ENCODE data around the gene MATCAP1.

The MATCAP1 gene

GRCh38 chr16:67201411-67202345 is 17.9 kb upstream of the MATCAP1 start:
- Histone ChIP-seq H3K79me1 (ENCODE audit: low read depth, low read length) (no peaks in the 10 kb centered on the region), H3K4me1 (ENCODE audit: control insufficient read depth in 2 of 2, insufficient read depth in 1 of 2, low read depth in 1 of 2, low read length in 2 of 2) (peaks cover 0 to 16% of the 10 kb centered on the region in 2 donors), H2AK5ac (ENCODE audit: low read depth, low read length) (no peak overlapping the region), H3K27ac (replicated peaks; ENCODE audit: low read length) (no peak overlapping the region), H2BK120ac (ENCODE audit: low read depth, low read length) (no peak overlapping the region), H3K18ac (ENCODE audit: low read length) (no peak overlapping the region), H2BK5ac (ENCODE audit: low read length) (no peak overlapping the region), H3K14ac (ENCODE audit: low read length) (peak overlapping the region; percentile 38), H3K4me3 (ENCODE audit: low read length in 2 of 2) (no peak overlapping the region), H2AFZ (ENCODE audit: low read length) (no peak overlapping the region), H4K91ac (ENCODE audit: low read depth, low read length, poor library complexity) (no peak overlapping the region), H3K9ac (ENCODE audit: low read depth, low read length, poor library complexity) (peak overlapping the region; percentile 30), H3K4ac (ENCODE audit: low read length) (no peak overlapping the region), H2BK12ac (ENCODE audit: low read length) (no peak overlapping the region), H2BK15ac (ENCODE audit: low read length) (no peak overlapping the region), H3K36me3 (replicated peaks in 1 of 2; ENCODE audit: control insufficient read depth in 2 of 2, insufficient read depth in 2 of 2, low read length in 2 of 2) (peaks cover 36 to 71% of the 10 kb centered on the region in 2 donors), H3K27me3 (ENCODE audit: control insufficient read depth in 3 of 3, insufficient read depth in 3 of 3, low read depth in 1 of 3, low read length in 3 of 3) (peaks cover 0 to 5% (median 0%) of the 10 kb centered on the region in 3 experiments), H3K4me2 (ENCODE audit: insufficient read depth, low read length, poor library complexity, severe bottlenecking) (no peak overlapping the region), H4K8ac (ENCODE audit: low read depth, low read length) (no peak overlapping the region), H3K9me3 (replicated peaks in 1 of 2; ENCODE audit: control insufficient read depth in 2 of 2, insufficient read depth in 1 of 2, low read depth in 1 of 2, low read length in 2 of 2) (no peaks in the 10 kb centered on the region), H3K23ac (ENCODE audit: low read depth, low read length, poor library complexity) (peak overlapping the region; percentile 43)
- WGBS, 2 donors (ENCODE audit: extremely low coverage in 2 of 2, insufficient read length in 2 of 2, insufficient replicate concordance in 1 of 2) = no CpG with 5 or more reads among the region's 40 CpGs
- no peak for DNase-seq (ENCODE audit: low spot score)

- Histone ChIP-seq H4K8ac (ENCODE audit: low read depth, low read length) (no peak overlapping the region), H2AK5ac (ENCODE audit: low read depth, low read length) (peak overlapping the region; percentile 81), H3K27me3 (ENCODE audit: control insufficient read depth in 3 of 3, insufficient read depth in 3 of 3, low read depth in 1 of 3, low read length in 3 of 3) (peaks cover 0 to 5% (median 0%) of the 10 kb centered on the region in 3 experiments), H2BK12ac (ENCODE audit: low read length) (peak overlapping the region; percentile 46), H3K79me1 (ENCODE audit: low read depth, low read length) (no peaks in the 10 kb centered on the region), H4K91ac (ENCODE audit: low read depth, low read length, poor library complexity) (no peak overlapping the region), H3K4ac (ENCODE audit: low read length) (no peak overlapping the region), H2BK15ac (ENCODE audit: low read length) (peak overlapping the region; percentile 67), H3K9ac (ENCODE audit: low read depth, low read length, poor library complexity) (peak overlapping the region; percentile 64), H3K23ac (ENCODE audit: low read depth, low read length, poor library complexity) (peak overlapping the region; percentile 80), H3K36me3 (replicated peaks in 1 of 2; ENCODE audit: control insufficient read depth in 2 of 2, insufficient read depth in 2 of 2, low read length in 2 of 2) (peaks cover 48 to 79% of the 10 kb centered on the region in 2 donors), H3K9me3 (replicated peaks in 1 of 2; ENCODE audit: control insufficient read depth in 2 of 2, insufficient read depth in 1 of 2, low read depth in 1 of 2, low read length in 2 of 2) (no peaks in the 10 kb centered on the region), H3K14ac (ENCODE audit: low read length) (no peak overlapping the region), H2AFZ (ENCODE audit: low read length) (no peak overlapping the region), H2BK120ac (ENCODE audit: low read depth, low read length) (no peak overlapping the region), H3K27ac (replicated peaks; ENCODE audit: low read length) (no peak overlapping the region), H3K18ac (ENCODE audit: low read length) (no peak overlapping the region), H3K4me2 (ENCODE audit: insufficient read depth, low read length, poor library complexity, severe bottlenecking) (no peak overlapping the region), H3K4me1 (ENCODE audit: control insufficient read depth in 2 of 2, insufficient read depth in 1 of 2, low read depth in 1 of 2, low read length in 2 of 2) (peaks cover 0 to 9% of the 10 kb centered on the region in 2 donors), H3K4me3 (ENCODE audit: low read length in 2 of 2) (no peak overlapping the region), H2BK5ac (ENCODE audit: low read length) (no peak overlapping the region)
- no peak for DNase-seq (ENCODE audit: low spot score)
- no CpG with 5 or more reads among the region's 8 CpGs for WGBS, 2 donors (ENCODE audit: extremely low coverage in 2 of 2, insufficient read length in 2 of 2, insufficient replicate concordance in 1 of 2)
Observed at GRCh38 chr16:67200491-67200890, 16.7 kb upstream of the MATCAP1 start.

DNA sequence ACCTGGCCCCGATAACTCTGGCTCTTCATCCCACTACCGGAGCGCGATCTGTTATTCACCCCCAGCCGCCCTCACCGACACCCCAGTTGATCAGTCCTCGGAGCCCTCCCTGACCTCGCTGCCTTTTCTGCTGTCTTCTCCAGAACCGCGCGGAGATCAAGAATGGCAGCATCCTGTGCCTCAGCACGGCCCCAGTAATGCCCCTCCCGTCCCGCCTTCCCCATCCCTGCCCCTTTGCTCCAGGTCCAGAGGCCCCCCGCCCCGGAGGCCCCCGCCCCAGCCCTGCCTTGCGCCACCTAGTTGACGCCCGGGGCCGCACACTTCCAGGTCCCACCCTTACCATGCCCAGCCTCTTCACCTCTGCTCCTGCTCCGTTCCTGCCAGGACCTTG is 16.0 kb upstream of the MATCAP1 start:
- Histone ChIP-seq H3K4ac (ENCODE audit: low read length) (no peak overlapping the region), H2BK120ac (ENCODE audit: low read depth, low read length) (no peak overlapping the region), H3K27me3 (ENCODE audit: control insufficient read depth in 3 of 3, insufficient read depth in 3 of 3, low read depth in 1 of 3, low read length in 3 of 3) (peaks cover 0 to 5% (median 0%) of the 10 kb centered on the region in 3 experiments), H2BK15ac (ENCODE audit: low read length) (peak overlapping the region; percentile 67), H3K9me3 (replicated peaks in 1 of 2; ENCODE audit: control insufficient read depth in 2 of 2, insufficient read depth in 1 of 2, low read depth in 1 of 2, low read length in 2 of 2) (no peaks in the 10 kb centered on the region), H2AFZ (ENCODE audit: low read length) (no peak overlapping the region), H2BK12ac (ENCODE audit: low read length) (no peak overlapping the region), H3K79me1 (ENCODE audit: low read depth, low read length) (no peaks in the 10 kb centered on the region), H3K36me3 (replicated peaks in 1 of 2; ENCODE audit: control insufficient read depth in 2 of 2, insufficient read depth in 2 of 2, low read length in 2 of 2) (peaks cover 54 to 86% of the 10 kb centered on the region in 2 donors), H3K27ac (replicated peaks; ENCODE audit: low read length) (no peak overlapping the region), H3K4me1 (ENCODE audit: control insufficient read depth in 2 of 2, insufficient read depth in 1 of 2, low read depth in 1 of 2, low read length in 2 of 2) (peaks cover 0 to 9% of the 10 kb centered on the region in 2 donors), H4K8ac (ENCODE audit: low read depth, low read length) (no peak overlapping the region), H3K4me3 (ENCODE audit: low read length in 2 of 2) (peak overlapping the region in 1 of 2 donors; percentile 57), H3K14ac (ENCODE audit: low read length) (no peak overlapping the region), H3K23ac (ENCODE audit: low read depth, low read length, poor library complexity) (peak overlapping the region; percentile 80), H2BK5ac (ENCODE audit: low read length) (no peak overlapping the region), H3K4me2 (ENCODE audit: insufficient read depth, low read length, poor library complexity, severe bottlenecking) (peak overlapping the region; percentile 43), H3K18ac (ENCODE audit: low read length) (peak overlapping the region; percentile 85), H3K9ac (ENCODE audit: low read depth, low read length, poor library complexity) (peak overlapping the region; percentile 63), H4K91ac (ENCODE audit: low read depth, low read length, poor library complexity) (no peak overlapping the region), H2AK5ac (ENCODE audit: low read depth, low read length) (no peak overlapping the region)
- WGBS, 2 donors (ENCODE audit: extremely low coverage in 2 of 2, insufficient read length in 2 of 2, insufficient replicate concordance in 1 of 2) = no CpG with 5 or more reads among the region's 22 CpGs
- no peak for DNase-seq (ENCODE audit: low spot score)
